Measurements from ENCODE around the gene KLHL35.

GRCh38 chr11:75481922-75482606, 49.1 kb upstream of the KLHL35 start:
- no peak for TF ChIP-seq CTCF (IDR thresholded peaks at IDR 0.05)
- TF ChIP-seq ZFX (IDR thresholded peaks at IDR 0.05; ENCODE audit: borderline replicate concordance) = no peak
